Nephron (organoid): Measurements from ENCODE around the gene SMAD4.

Experiments used
- H3K27ac Mint-ChIP-seq, 3 experiments: 2 replicates each; pipeline ENCODE4 v1.8.0; 2020; ENCODE audit warnings: mixed read lengths in 3 of 3, mild to moderate bottlenecking in 2 of 3, moderate library complexity in 1 of 3
- H3K27me3 Mint-ChIP-seq: 2 replicates; pipeline ENCODE4 v1.8.0; 2021; ENCODE audit warnings: low read depth, mild to moderate bottlenecking, moderate library complexity, mixed read lengths
- H3K36me3 Mint-ChIP-seq: 2 replicates; pipeline ENCODE4 v1.8.0; 2020; ENCODE audit warnings: low read depth, mixed read lengths
- H3K4me1 Mint-ChIP-seq: 2 replicates; pipeline ENCODE4 v1.8.0; 2020; ENCODE audit warnings: mixed read lengths
- H3K4me3 Mint-ChIP-seq, 3 experiments: 2 replicates each; pipeline ENCODE4 v1.8.0; 2020; ENCODE audit warnings: mild to moderate bottlenecking in 3 of 3, mixed read lengths in 3 of 3, moderate library complexity in 2 of 3
- H3K9me3 Mint-ChIP-seq: 2 replicates; pipeline ENCODE4 v1.8.0; 2020; ENCODE audit warnings: mixed read lengths
- CTCF ChIP-seq, 3 experiments: fragments of 200-600 bp; sonication (generic); IDR thresholded peaks; one replicate each; pipeline ENCODE4 v1.5.0; 2021; ENCODE audit warnings: antibody characterized with exemption in 3 of 3; ENCODE audit not compliant: unreplicated experiment in 3 of 3

Gene SMAD4

GRCh38 chr18:51028201-51028805 lies 1.7 kb upstream of the SMAD4 start:
- H3K4me1 Mint-ChIP-seq, result peaks cover 33% of the 10 kb centered on the region
- H3K4me3 Mint-ChIP-seq, result peak overlapping the region; percentile 97 to 99 (median 97)
- H3K9me3 Mint-ChIP-seq, result peaks cover 4% of the 10 kb centered on the region
- H3K27me3 Mint-ChIP-seq, result peaks cover 3% of the 10 kb centered on the region
- peak overlapping the region; percentile 99 to 100 (median 100) for H3K27ac Mint-ChIP-seq
- H3K36me3 Mint-ChIP-seq, result peaks cover 11% of the 10 kb centered on the region
- no peak for TF ChIP-seq CTCF (IDR thresholded peaks at IDR 0.05; ENCODE audit: unreplicated experiment in 3 of 3)

DNA sequence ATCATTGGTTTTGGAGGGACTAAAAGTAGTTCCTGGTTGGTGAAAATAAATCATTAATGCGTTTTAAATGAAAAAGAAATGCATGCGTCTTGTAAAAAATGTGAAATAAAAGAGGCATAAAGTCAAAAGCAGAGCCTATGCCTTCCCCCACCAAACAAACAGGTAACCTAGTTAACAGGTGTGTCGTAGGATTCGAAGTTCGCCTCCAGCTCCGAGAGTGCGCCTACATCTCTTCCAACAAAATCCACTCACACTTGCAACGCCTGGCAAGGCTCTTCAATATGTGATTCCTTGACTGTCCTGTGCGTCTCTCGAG lies 677 bp upstream of the SMAD4 start:
- no peaks in the 10 kb centered on the region for H3K9me3 Mint-ChIP-seq
- peaks cover 41% of the 10 kb centered on the region for H3K4me1 Mint-ChIP-seq
- H3K36me3 Mint-ChIP-seq, result peaks cover 14% of the 10 kb centered on the region
- peak overlapping the region; percentile 99 to 100 (median 100) for H3K27ac Mint-ChIP-seq
- no peaks in the 10 kb centered on the region for H3K27me3 Mint-ChIP-seq
- TF ChIP-seq CTCF (IDR thresholded peaks at IDR 0.05; ENCODE audit: unreplicated experiment in 3 of 3), result no peak
- peak overlapping the region; percentile 97 to 99 (median 97) for H3K4me3 Mint-ChIP-seq

DNA sequence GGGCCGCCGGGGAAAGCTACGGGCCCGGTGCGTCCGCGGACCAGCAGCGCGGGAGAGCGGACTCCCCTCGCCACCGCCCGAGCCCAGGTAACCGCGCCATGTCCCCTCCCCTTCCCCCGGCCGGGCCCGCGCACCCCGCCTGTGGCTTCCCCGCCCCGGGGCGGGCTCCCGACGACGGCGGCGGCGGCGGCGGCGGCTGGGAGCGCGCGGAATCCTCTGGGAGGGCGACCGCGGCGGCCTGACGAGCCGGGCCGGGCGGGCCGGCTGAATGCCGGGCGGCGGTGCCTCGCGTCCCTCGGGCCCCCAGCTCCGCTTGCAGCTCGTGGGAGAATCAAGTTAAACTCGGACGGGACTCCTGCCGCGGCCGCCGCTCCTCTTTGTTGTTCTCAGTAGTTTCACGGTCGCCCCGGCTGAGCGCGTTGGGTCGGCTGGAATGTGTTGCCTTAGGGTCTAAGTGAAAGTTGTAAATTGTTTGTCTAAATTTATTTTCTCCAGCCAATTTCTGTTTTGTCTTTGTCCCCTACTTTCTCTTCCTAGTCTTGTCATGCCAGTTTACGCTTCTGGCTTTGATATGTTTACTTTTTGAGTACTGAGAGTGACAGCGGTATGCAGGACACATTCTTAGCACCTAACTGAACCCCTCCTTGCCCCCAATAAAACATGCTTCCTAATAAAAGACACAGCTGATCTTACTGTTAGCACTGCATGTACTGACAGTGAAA lies 685 bp downstream of the SMAD4 start:
- peak overlapping the region; percentile 96 to 99 (median 97) for H3K27ac Mint-ChIP-seq
- peaks cover 23% of the 10 kb centered on the region for H3K36me3 Mint-ChIP-seq
- H3K27me3 Mint-ChIP-seq, result no peaks in the 10 kb centered on the region
- TF ChIP-seq CTCF (IDR thresholded peaks at IDR 0.05; ENCODE audit: unreplicated experiment in 3 of 3), result no peak
- peaks cover 51% of the 10 kb centered on the region for H3K4me1 Mint-ChIP-seq
- peak overlapping the region; percentile 95 to 97 (median 97) for H3K4me3 Mint-ChIP-seq
- no peaks in the 10 kb centered on the region for H3K9me3 Mint-ChIP-seq

DNA sequence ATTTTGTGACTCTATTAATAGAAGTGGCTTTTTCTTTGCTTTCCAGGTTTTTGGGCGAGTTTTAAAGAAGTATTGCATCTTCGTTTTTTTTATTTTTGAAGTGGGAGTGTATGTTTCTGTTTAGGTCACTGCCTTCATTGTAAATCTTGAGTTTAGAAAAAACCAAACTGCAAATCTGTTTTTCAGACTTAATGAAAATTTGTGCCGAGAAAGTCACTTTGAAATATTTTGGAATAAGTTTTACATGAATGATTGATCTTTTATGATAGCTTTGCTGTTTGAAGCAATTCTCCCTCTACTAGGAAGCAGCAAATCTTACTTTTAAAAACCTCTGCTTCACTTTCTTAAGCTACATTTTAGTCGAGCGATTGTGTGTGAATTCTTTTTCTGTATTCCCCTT lies 2.2 kb downstream of the SMAD4 start:
- Mint-ChIP-seq H3K36me3 (peaks cover 22% of the 10 kb centered on the region), H3K4me1 (peaks cover 56% of the 10 kb centered on the region), H3K27ac (peak overlapping the region; percentile 85 to 99 (median 96)), H3K9me3 (no peaks in the 10 kb centered on the region), H3K4me3 (peak overlapping the region; percentile 95 to 97 (median 97)), H3K27me3 (no peaks in the 10 kb centered on the region)
- TF ChIP-seq CTCF (IDR thresholded peaks at IDR 0.05; ENCODE audit: unreplicated experiment in 3 of 3), result no peak

DNA sequence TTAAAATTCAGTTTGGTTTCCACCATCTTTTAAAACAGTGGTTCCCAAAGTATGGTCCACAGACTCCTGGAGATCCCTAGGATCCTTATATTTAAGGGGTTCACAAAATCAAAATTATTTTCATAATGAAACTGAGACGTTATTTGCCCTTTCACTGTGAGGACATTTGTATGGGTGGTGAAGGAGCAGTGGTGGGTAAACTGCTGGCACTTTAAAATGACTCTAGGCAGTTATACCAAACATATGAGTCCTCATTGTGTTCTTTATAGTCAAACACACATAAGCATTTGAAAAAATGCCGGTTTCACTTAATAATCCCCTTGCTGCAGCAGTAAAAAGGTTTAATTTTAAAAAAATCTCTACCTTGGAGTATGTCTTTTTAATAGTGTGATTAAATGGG lies 7.2 kb downstream of the SMAD4 start:
- no peaks in the 10 kb centered on the region for H3K27me3 Mint-ChIP-seq
- no peak overlapping the region for H3K4me3 Mint-ChIP-seq
- no peak for TF ChIP-seq CTCF (IDR thresholded peaks at IDR 0.05; ENCODE audit: unreplicated experiment in 3 of 3)
- peak overlapping the region; percentile 23 to 58 (median 31) for H3K27ac Mint-ChIP-seq
- no peaks in the 10 kb centered on the region for H3K9me3 Mint-ChIP-seq
- peaks cover 25% of the 10 kb centered on the region for H3K36me3 Mint-ChIP-seq
- H3K4me1 Mint-ChIP-seq, result peaks cover 60% of the 10 kb centered on the region

GRCh38 chr18:51038110-51038509 lies 8.1 kb downstream of the SMAD4 start:
- H3K4me3 Mint-ChIP-seq, result no peak overlapping the region
- H3K27ac Mint-ChIP-seq, result peak overlapping the region; percentile 23 to 58 (median 31)
- peaks cover 25% of the 10 kb centered on the region for H3K36me3 Mint-ChIP-seq
- no peak for TF ChIP-seq CTCF (IDR thresholded peaks at IDR 0.05; ENCODE audit: unreplicated experiment in 3 of 3)
- H3K27me3 Mint-ChIP-seq, result no peaks in the 10 kb centered on the region
- no peaks in the 10 kb centered on the region for H3K9me3 Mint-ChIP-seq
- H3K4me1 Mint-ChIP-seq, result peaks cover 60% of the 10 kb centered on the region
